ENCODE data around the gene CLEC20A.

DNA sequence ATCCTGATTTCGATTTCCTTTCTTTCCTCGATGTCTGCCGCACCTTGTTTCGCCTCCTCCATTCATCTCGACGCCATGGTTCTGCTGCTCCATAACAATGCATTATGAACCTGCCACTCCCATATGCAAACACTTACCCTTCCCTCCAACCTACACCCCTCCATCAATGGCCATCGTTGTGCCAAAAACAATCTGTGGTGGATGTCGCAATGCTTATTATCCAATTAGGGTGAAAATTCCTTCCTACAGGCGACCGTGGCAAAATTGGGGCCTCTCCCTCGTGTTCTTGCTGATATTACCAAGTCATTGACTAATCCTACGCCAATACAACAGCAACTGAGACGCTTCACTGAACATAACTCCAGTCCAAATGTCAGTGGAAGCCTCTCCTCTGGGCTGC is 40.3 kb downstream of the CLEC20A start:
- TF ChIP-seq CTCF (IDR thresholded peaks at IDR 0.05; ENCODE audit: low read length) (no peak), EZH2 (optimal IDR thresholded peaks at IDR 0.05; ENCODE audit: low read depth, low read length) (no peak), EZH2phosphoT487 (IDR thresholded peaks at IDR 0.05; ENCODE audit: low read length) (no peak)

Data from MM.1S (cell line).